H1 (cell line): ENCODE results near the gene TECTB. TPM values are rescaled to one million over a fixed set of nuclear protein-coding genes. Genes with fewer than 3 reads are reported as not detected.

ENCODE experiments used
- CTCF ChIA-PET: fragments of 300-600 bp; sonication (Branson Sonifier 250); formaldehyde crosslinking; loops from one replicate; lab custom pipeline; 2021; ENCODE audit not compliant: partially characterized antibody; lab: Charles Lee
- POLR2A ChIA-PET: fragments of 300-600 bp; sonication (Branson Sonifier 250); formaldehyde crosslinking; loops from one replicate; lab custom pipeline; 2021; ENCODE audit warnings: inconsistent platforms; ENCODE audit not compliant: partially characterized antibody; lab: Charles Lee
- DNase-seq, 2 experiments: peaks; one replicate each; pipeline versions ENCODE4 v3.0.0 to v3.0.0-alpha.2; 2010 to 2022; ENCODE audit warnings: low spot score in 2 of 2, low read depth in 1 of 2, mixed read lengths in 1 of 2
- FAIRE-seq: peaks from 2 replicates; lab custom pipeline; 2011; peaks lifted over from hg19 to GRCh38; lab: Jason Lieb, UNC
- H2AFZ ChIP-seq: 2 replicates; pipeline ENCODE4 v1.8.1; 2012; ENCODE audit warnings: low read length, inconsistent platforms
- H2AK5ac ChIP-seq: 2 replicates; pipeline ENCODE4 v1.6.1; 2013; ENCODE audit warnings: low read depth, low read length
- H2BK120ac ChIP-seq: replicated peaks from 2 replicates; pipeline ENCODE3; 2013; ENCODE audit warnings: low read depth, low read length, inconsistent platforms
- H2BK12ac ChIP-seq: 2 replicates; pipeline ENCODE4 v1.6.1; 2013; ENCODE audit warnings: low read depth, low read length
- H2BK15ac ChIP-seq: 2 replicates; pipeline ENCODE4 v1.6.1; 2013; ENCODE audit warnings: low read length
- H2BK20ac ChIP-seq: 2 replicates; pipeline ENCODE4 v1.6.1; 2013; ENCODE audit warnings: low read length
- H2BK5ac ChIP-seq: 2 replicates; pipeline ENCODE4 v1.6.1; 2013; ENCODE audit warnings: low read depth, low read length
- H3K14ac ChIP-seq: 2 replicates; pipeline ENCODE4 v1.6.1; 2013; ENCODE audit warnings: inconsistent platforms; ENCODE audit not compliant: insufficient read length
- H3K18ac ChIP-seq: 2 replicates; pipeline ENCODE4 v1.6.1; 2013; ENCODE audit warnings: low read length; ENCODE audit errors: extremely low read depth
- H3K23ac ChIP-seq: 2 replicates; pipeline ENCODE4 v1.6.1; 2013; ENCODE audit warnings: inconsistent platforms; ENCODE audit not compliant: insufficient read length
- H3K23me2 ChIP-seq: 2 replicates; pipeline ENCODE4 v1.6.1; 2013; ENCODE audit warnings: low read depth, low read length
- H3K27ac ChIP-seq: 2 replicates; pipeline ENCODE4 v1.6.1; 2011; ENCODE audit warnings: low read depth, low read length, inconsistent platforms
- H3K27me3 ChIP-seq, 4 experiments: replicated peaks in 1 of 4; 1 replicate in 1 of 4; 2 replicates in 3 of 4; pipeline versions ENCODE4 v1.6.1 to v1.8.1; 2011 to 2013; ENCODE audit warnings: low read length in 3 of 4, mild to moderate bottlenecking in 3 of 4, inconsistent platforms in 2 of 4, mixed read lengths in 2 of 4, moderate library complexity in 1 of 4; ENCODE audit not compliant: control insufficient read depth in 3 of 4, insufficient read depth in 3 of 4; ENCODE audit errors: extremely low read depth in 1 of 4
- H3K36me3 ChIP-seq, 4 experiments: 2 replicates each; pipeline versions ENCODE4 v1.6.1 to v1.8.1; 2011 to 2013; ENCODE audit warnings: mild to moderate bottlenecking in 4 of 4, low read length in 3 of 4, moderate library complexity in 2 of 4, control low read depth in 1 of 4, inconsistent platforms in 1 of 4; ENCODE audit not compliant: insufficient read depth in 4 of 4, control insufficient read depth in 2 of 4
- H3K4ac ChIP-seq: replicated peaks from 2 replicates; pipeline ENCODE3; 2013; ENCODE audit warnings: low read length, low read depth, mixed read lengths, inconsistent platforms; ENCODE audit not compliant: insufficient read length
- H3K4me1 ChIP-seq, 4 experiments: replicated peaks in 1 of 4; 1 replicate in 1 of 4; 2 replicates in 3 of 4; pipeline versions ENCODE4 v1.6.1 to v1.8.1; 2011 to 2013; ENCODE audit warnings: low read length in 3 of 4, inconsistent platforms in 2 of 4, mixed read lengths in 1 of 4; ENCODE audit not compliant: insufficient read depth in 4 of 4, control insufficient read depth in 3 of 4
- H3K4me2 ChIP-seq, 2 experiments: 2 replicates each; pipeline versions ENCODE4 v1.6.1 to v1.8.1; 2011 to 2013; ENCODE audit warnings: low read depth in 2 of 2, low read length in 2 of 2, control low read depth in 1 of 2, inconsistent platforms in 1 of 2, mild to moderate bottlenecking in 1 of 2; ENCODE audit not compliant: insufficient read depth in 1 of 2
- H3K4me3 ChIP-seq, 4 experiments: fragments of 200-600, 300-600 bp in 1 of 4; sonication (generic), shearing (Covaris generic), sonication (Bioruptor Twin) in 1 of 4; 2 replicates each; pipeline versions ENCODE4 v1.5.1 to v1.8.1; 2011 to 2016; ENCODE audit warnings: low read length in 4 of 4, low read depth in 3 of 4, control low read depth in 2 of 4, inconsistent platforms in 2 of 4, mild to moderate bottlenecking in 2 of 4, mixed read lengths in 1 of 4, moderate library complexity in 1 of 4; ENCODE audit not compliant: insufficient read depth in 2 of 4; ENCODE audit errors: extremely low read depth in 1 of 4
- H3K56ac ChIP-seq: replicated peaks from 2 replicates; pipeline ENCODE3; 2013; ENCODE audit warnings: low read depth, mild to moderate bottlenecking, mixed read lengths, low read length, inconsistent platforms; ENCODE audit not compliant: insufficient read length
- H3K79me1 ChIP-seq: 2 replicates; pipeline ENCODE4 v1.6.1; 2013; ENCODE audit warnings: low read depth, low read length, control low read depth
- H3K79me2 ChIP-seq, 2 experiments: 2 replicates each; pipeline versions ENCODE4 v1.6.1 to v1.8.1; 2012 to 2013; ENCODE audit warnings: low read length in 2 of 2, mild to moderate bottlenecking in 2 of 2, inconsistent platforms in 1 of 2; ENCODE audit not compliant: insufficient read depth in 2 of 2, control insufficient read depth in 1 of 2
- H3K9ac ChIP-seq, 4 experiments: replicated peaks in 1 of 4; 1 replicate in 1 of 4; 2 replicates in 3 of 4; pipeline versions ENCODE4 v1.6.1 to v1.8.1; 2011 to 2013; ENCODE audit warnings: low read depth in 3 of 4, low read length in 3 of 4, control low read depth in 2 of 4, mild to moderate bottlenecking in 2 of 4, moderate library complexity in 2 of 4, inconsistent platforms in 1 of 4; ENCODE audit errors: extremely low read depth in 1 of 4
- H3K9me3 ChIP-seq, 2 experiments: 2 replicates each; pipeline versions ENCODE4 v1.6.1 to v1.8.1; 2012 to 2013; ENCODE audit warnings: mild to moderate bottlenecking in 2 of 2, moderate library complexity in 2 of 2, control low read depth in 1 of 2, inconsistent platforms in 1 of 2, low read depth in 1 of 2, low read length in 1 of 2, mixed read lengths in 1 of 2; ENCODE audit not compliant: insufficient read depth in 2 of 2
- H4K20me1 ChIP-seq, 2 experiments: replicated peaks in 1 of 2; 2 replicates each; pipeline versions ENCODE3 to v1.8.1; 2011 to 2013; ENCODE audit warnings: inconsistent platforms in 2 of 2, low read length in 2 of 2, mild to moderate bottlenecking in 1 of 2; ENCODE audit not compliant: insufficient read depth in 2 of 2, control insufficient read depth in 1 of 2
- H4K5ac ChIP-seq: 2 replicates; pipeline ENCODE4 v1.6.1; 2013; ENCODE audit warnings: low read length, low read depth, mixed read lengths, inconsistent platforms; ENCODE audit not compliant: insufficient read length
- H4K8ac ChIP-seq: 2 replicates; pipeline ENCODE4 v1.8.0; 2013; ENCODE audit warnings: mild to moderate bottlenecking, moderate library complexity, low read length, inconsistent platforms; ENCODE audit not compliant: insufficient read depth; ENCODE audit errors: extremely low read depth
- H4K91ac ChIP-seq: replicated peaks from 2 replicates; pipeline ENCODE3; 2013; ENCODE audit warnings: low read length, mixed read lengths, inconsistent platforms; ENCODE audit not compliant: insufficient read length
- BCL11A ChIP-seq, 2 experiments: IDR thresholded peaks; one replicate each; pipeline ENCODE4 v1.6.1; 2011; ENCODE audit warnings: low read depth in 2 of 2, low read length in 2 of 2, mild to moderate bottlenecking in 2 of 2
- CBX5 ChIP-seq: fragments of 300-800, 300-1000 bp; sonication (generic); IDR thresholded peaks from 2 replicates; pipeline ENCODE4 v1.7.1; 2016; ENCODE audit warnings: antibody characterized with exemption, low read length, low read depth
- E2F6 ChIP-seq: IDR thresholded peaks from 2 replicates; pipeline ENCODE4 v1.6.1; 2012; ENCODE audit warnings: inconsistent platforms
- GABPA ChIP-seq: IDR thresholded peaks from 2 replicates; pipeline ENCODE4 v1.6.1; 2011; ENCODE audit warnings: mild to moderate bottlenecking, low read length, moderate library complexity, borderline replicate concordance; ENCODE audit not compliant: insufficient read depth
- HDAC2 ChIP-seq, 2 experiments: fragments of 300-600 bp in 1 of 2; sonication (generic) in 1 of 2; IDR thresholded peaks; 2 replicates each; pipeline ENCODE4 v1.6.1; 2011 to 2012; ENCODE audit warnings: low read depth in 2 of 2, low read length in 2 of 2, mild to moderate bottlenecking in 2 of 2, moderate library complexity in 2 of 2, borderline replicate concordance in 1 of 2, inconsistent platforms in 1 of 2
- HDAC6 ChIP-seq: IDR thresholded peaks from one replicate; pipeline ENCODE4 v1.7.1; 2012; ENCODE audit warnings: low read depth, mild to moderate bottlenecking, inconsistent platforms, low read length, moderate library complexity
- JUND ChIP-seq: IDR thresholded peaks from 2 replicates; pipeline ENCODE4 v1.6.1; 2011; ENCODE audit warnings: mild to moderate bottlenecking, improper control_type of control experiment, low read length
- KDM1A ChIP-seq: fragments of 200-600, 300-600 bp; sonication (generic); IDR thresholded peaks from 2 replicates; pipeline ENCODE4 v1.7.1; 2016; ENCODE audit warnings: mild to moderate bottlenecking, low read length, borderline replicate concordance
- SAP30 ChIP-seq: fragments of 300-600 bp; sonication (generic); IDR thresholded peaks from 2 replicates; pipeline ENCODE4 v1.7.1; 2012; ENCODE audit warnings: low read length, moderate library complexity, mild to moderate bottlenecking, inconsistent platforms; ENCODE audit not compliant: insufficient read depth, insufficient replicate concordance
- SP1 ChIP-seq: IDR thresholded peaks from 2 replicates; pipeline ENCODE4 v1.6.1; 2011; ENCODE audit warnings: low read depth, low read length
- SP2 ChIP-seq: IDR thresholded peaks from 2 replicates; pipeline ENCODE4 v1.6.1; 2012; ENCODE audit warnings: mild to moderate bottlenecking, low read length, inconsistent platforms
- SUZ12 ChIP-seq: fragments of 200-600 bp; sonication (generic); IDR thresholded peaks from 2 replicates; pipeline ENCODE4 v1.6.1; 2012; ENCODE audit warnings: mild to moderate bottlenecking, inconsistent platforms, low read length, moderate library complexity, mixed read lengths
- TAF7 ChIP-seq: optimal IDR thresholded peaks from 2 replicates; pipeline ENCODE3; 2011; ENCODE audit warnings: low read depth, mild to moderate bottlenecking, inconsistent platforms, low read length, moderate library complexity, borderline replicate concordance
- TEAD4 ChIP-seq: IDR thresholded peaks from 2 replicates; pipeline ENCODE4 v1.6.1; 2012; ENCODE audit warnings: low read depth, low read length, inconsistent platforms, mixed read lengths
- YY1 ChIP-seq: IDR thresholded peaks from 2 replicates; pipeline ENCODE4 v1.6.1; 2011; ENCODE audit warnings: low read depth, mild to moderate bottlenecking, low read length
- polyA plus RNA-seq, 7 experiments: library from polyadenylated mRNA; depleted of rRNA in 3 of 7; stranded (reverse) in 5 of 7; unstranded in 2 of 7; fragments of >200 nt in 5 of 7; fragments of 200-250 nt in 2 of 7; gene quantifications; 1 replicate in 5 of 7; 2 replicates in 1 of 7; 4 replicates in 1 of 7; pipeline versions ENCODE4 v1.2.1 to v1.2.3, GENCODE V29; 2011 to 2013; ENCODE audit warnings: missing spikeins in 2 of 7, mixed read lengths in 2 of 7
- total RNA-seq: library from RNA; stranded (reverse); fragmentation: NEBNext Ultra II Directional; extraction: Animal tissue kit (Norgen Biotek cat#: 25700); gene quantifications from 2 replicates; pipeline ENCODE4 v1.2.1, GENCODE V29; 2021

The TECTB gene
- total and polyA plus RNA-seq, 2 of the 8 experiments (the other 6 are each of a cell fraction or from before 2014, with no cell fraction given): not detected

GRCh38 chr10:112353046-112353445 lies 69.8 kb downstream of the TECTB start:
- no peak overlapping the region for H4K91ac ChIP-seq
- H4K8ac ChIP-seq: no peak overlapping the region
- H3K4ac ChIP-seq: no peak overlapping the region
- no peak overlapping the region for H3K27ac ChIP-seq
- no peak overlapping the region for H3K56ac ChIP-seq
- no peak overlapping the region for H2BK5ac ChIP-seq
- H2BK20ac ChIP-seq: no peak overlapping the region
- H3K4me2 ChIP-seq: no peak overlapping the region
- H3K4me1 ChIP-seq: no peaks in the 10 kb centered on the region
- H2BK120ac ChIP-seq: no peak overlapping the region
- no peak overlapping the region for H3K4me3 ChIP-seq
- no peak overlapping the region for H3K18ac ChIP-seq
- FAIRE-seq: no peak
- no peak overlapping the region for H4K5ac ChIP-seq
- H2AFZ ChIP-seq: no peak overlapping the region
- H3K79me2 ChIP-seq: no peaks in the 10 kb centered on the region
- ChIA-PET CTCF (no interaction called here), POLR2A (no interaction called here)
- no peaks in the 10 kb centered on the region for H4K20me1 ChIP-seq
- H3K27me3 ChIP-seq: no peaks in the 10 kb centered on the region
- H3K9me3 ChIP-seq: no peaks in the 10 kb centered on the region
- H3K36me3 ChIP-seq: no peaks in the 10 kb centered on the region
- H3K23me2 ChIP-seq: no peaks in the 10 kb centered on the region
- DNase-seq: no peak
- no peak overlapping the region for H2BK12ac ChIP-seq
- H2BK15ac ChIP-seq: no peak overlapping the region
- H3K79me1 ChIP-seq: no peaks in the 10 kb centered on the region
- H3K9ac ChIP-seq: no peak overlapping the region
- H3K14ac ChIP-seq: no peak overlapping the region
- no peak overlapping the region for H3K23ac ChIP-seq
- no peak overlapping the region for H2AK5ac ChIP-seq
- no peak for TF ChIP-seq JUND
- TF ChIP-seq HDAC6: no peak
- no peak for TF ChIP-seq KDM1A
- no peak for TF ChIP-seq TEAD4
- no peak for TF ChIP-seq SP1
- no peak for TF ChIP-seq E2F6
- TF ChIP-seq YY1: no peak
- no peak for TF ChIP-seq SP2
- no peak for TF ChIP-seq HDAC2 (IDR thresholded peaks at IDR 0.05; ENCODE audit: borderline replicate concordance in 1 of 2, low read depth in 2 of 2, low read length in 2 of 2)
- TF ChIP-seq CBX5: no peak
- TF ChIP-seq BCL11A (IDR thresholded peaks at IDR 0.05; ENCODE audit: low read depth in 2 of 2, low read length in 2 of 2): no peak
- TF ChIP-seq SAP30: no peak
- TF ChIP-seq SUZ12: no peak
- TF ChIP-seq GABPA: no peak
- no peak for TF ChIP-seq TAF7
